Nephron progenitor cell (in vitro differentiated cells): ENCODE data around the gene DARS1.

Source experiments
- DNase-seq: peaks from one replicate; pipeline ENCODE4 v3.0.0; 2021
- H3K27ac Mint-ChIP-seq: 2 replicates; pipeline ENCODE4 v1.8.0; 2021; ENCODE audit warnings: mild to moderate bottlenecking, moderate library complexity, mixed read lengths
- H3K27me3 Mint-ChIP-seq: 2 replicates; pipeline ENCODE4 v1.8.0; 2021; ENCODE audit warnings: mild to moderate bottlenecking, low read depth, mixed read lengths; ENCODE audit not compliant: poor library complexity
- H3K36me3 Mint-ChIP-seq: 2 replicates; pipeline ENCODE4 v1.8.0; 2021; ENCODE audit warnings: low read depth, mixed read lengths
- H3K4me1 Mint-ChIP-seq: 2 replicates; pipeline ENCODE4 v1.8.0; 2021; ENCODE audit warnings: mixed read lengths
- H3K4me3 Mint-ChIP-seq: 2 replicates; pipeline ENCODE4 v1.8.0; 2021; ENCODE audit warnings: mild to moderate bottlenecking, moderate library complexity, mixed read lengths
- H3K9me3 Mint-ChIP-seq: 2 replicates; pipeline ENCODE4 v1.8.0; 2021; ENCODE audit warnings: mild to moderate bottlenecking, moderate library complexity, mixed read lengths
- TF ChIP-seq, protein P1 (sequence below): fragments of 200-600 bp; sonication (generic); IDR thresholded peaks from 2 replicates; pipeline ENCODE4 v1.5.0; 2021; ENCODE audit warnings: antibody characterized with exemption

Gene DARS1

DNA sequence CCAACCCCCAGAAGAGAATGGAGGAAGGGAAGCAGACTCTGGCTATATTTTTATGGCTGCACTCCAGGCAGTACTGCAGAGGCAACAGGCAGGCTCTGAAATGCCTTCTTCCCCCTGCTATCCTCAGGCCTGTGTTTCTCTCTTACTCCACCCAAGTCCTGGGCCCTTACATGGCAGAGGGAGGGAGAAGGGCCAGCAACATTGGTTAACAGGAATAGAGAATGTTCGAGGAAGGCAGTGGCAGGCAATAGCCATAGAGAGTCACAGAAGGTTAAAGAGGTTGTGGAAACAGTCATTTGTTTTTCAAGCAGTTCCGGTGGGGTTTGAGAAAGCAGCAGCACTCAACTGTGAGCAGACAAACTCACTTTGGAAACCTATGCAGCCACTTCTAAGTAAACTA, 15.1 kb upstream of the DARS1 start:
- Mint-ChIP-seq H3K4me1 (peaks cover 58% of the 10 kb centered on the region), H3K36me3 (peaks cover 20% of the 10 kb centered on the region), H3K9me3 (peaks cover 6% of the 10 kb centered on the region), H3K4me3 (no peak overlapping the region), H3K27me3 (peaks cover 3% of the 10 kb centered on the region), H3K27ac (peak overlapping the region; percentile 86)
- TF ChIP-seq, protein P1, sequence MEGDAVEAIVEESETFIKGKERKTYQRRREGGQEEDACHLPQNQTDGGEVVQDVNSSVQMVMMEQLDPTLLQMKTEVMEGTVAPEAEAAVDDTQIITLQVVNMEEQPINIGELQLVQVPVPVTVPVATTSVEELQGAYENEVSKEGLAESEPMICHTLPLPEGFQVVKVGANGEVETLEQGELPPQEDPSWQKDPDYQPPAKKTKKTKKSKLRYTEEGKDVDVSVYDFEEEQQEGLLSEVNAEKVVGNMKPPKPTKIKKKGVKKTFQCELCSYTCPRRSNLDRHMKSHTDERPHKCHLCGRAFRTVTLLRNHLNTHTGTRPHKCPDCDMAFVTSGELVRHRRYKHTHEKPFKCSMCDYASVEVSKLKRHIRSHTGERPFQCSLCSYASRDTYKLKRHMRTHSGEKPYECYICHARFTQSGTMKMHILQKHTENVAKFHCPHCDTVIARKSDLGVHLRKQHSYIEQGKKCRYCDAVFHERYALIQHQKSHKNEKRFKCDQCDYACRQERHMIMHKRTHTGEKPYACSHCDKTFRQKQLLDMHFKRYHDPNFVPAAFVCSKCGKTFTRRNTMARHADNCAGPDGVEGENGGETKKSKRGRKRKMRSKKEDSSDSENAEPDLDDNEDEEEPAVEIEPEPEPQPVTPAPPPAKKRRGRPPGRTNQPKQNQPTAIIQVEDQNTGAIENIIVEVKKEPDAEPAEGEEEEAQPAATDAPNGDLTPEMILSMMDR = no peak
- DNase-seq = no peak

DNA sequence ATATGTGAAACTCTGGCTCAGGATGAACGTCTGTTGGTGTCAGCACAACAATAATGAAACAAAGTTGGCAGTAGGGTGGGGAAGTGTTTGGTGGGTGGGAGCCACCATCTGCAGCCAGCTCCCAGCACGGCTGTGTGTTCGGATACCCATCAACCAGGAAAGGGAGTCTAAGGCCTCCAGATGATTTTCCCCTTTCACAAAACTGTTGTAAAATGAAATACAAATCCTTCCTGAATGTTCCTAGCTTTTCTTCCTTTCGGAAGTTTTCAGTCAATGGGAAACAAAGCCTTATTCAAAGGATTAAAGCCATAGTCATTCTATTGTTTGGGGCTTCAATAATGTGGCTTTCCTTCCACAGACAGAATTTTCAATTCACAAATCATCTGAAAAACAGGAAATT, 14.5 kb upstream of the DARS1 start:
- H3K27me3 Mint-ChIP-seq = peaks cover 2% of the 10 kb centered on the region
- H3K4me1 Mint-ChIP-seq = peaks cover 53% of the 10 kb centered on the region
- H3K9me3 Mint-ChIP-seq = peaks cover 4% of the 10 kb centered on the region
- no peak for DNase-seq
- H3K27ac Mint-ChIP-seq = peak overlapping the region; percentile 69
- TF ChIP-seq, protein P1 = no peak
- H3K4me3 Mint-ChIP-seq = no peak overlapping the region
- peaks cover 17% of the 10 kb centered on the region for H3K36me3 Mint-ChIP-seq

DNA sequence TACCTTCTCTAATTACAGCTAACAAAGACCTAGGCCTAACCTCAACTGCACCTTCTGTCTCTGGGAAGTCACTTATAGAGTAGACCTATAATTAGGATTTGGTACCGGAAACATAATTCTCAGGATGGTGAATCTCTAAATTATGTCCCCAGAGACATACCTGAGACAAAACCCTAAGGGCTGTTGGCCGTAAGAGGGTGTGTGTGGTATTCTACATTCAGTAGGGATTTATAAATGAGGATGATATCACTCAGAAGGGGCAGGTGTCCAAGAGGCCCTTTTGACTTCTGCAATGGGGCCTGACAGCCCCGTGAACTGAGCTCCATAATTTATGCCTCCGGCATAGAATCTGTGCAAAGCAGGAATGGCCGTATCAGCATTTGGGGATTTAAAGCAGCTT, 13.5 kb upstream of the DARS1 start:
- H3K9me3 Mint-ChIP-seq = no peaks in the 10 kb centered on the region
- TF ChIP-seq, protein P1 = no peak
- DNase-seq = no peak
- H3K27ac Mint-ChIP-seq = no peak overlapping the region
- no peak overlapping the region for H3K4me3 Mint-ChIP-seq
- no peaks in the 10 kb centered on the region for H3K27me3 Mint-ChIP-seq
- H3K4me1 Mint-ChIP-seq = peaks cover 48% of the 10 kb centered on the region
- peaks cover 9% of the 10 kb centered on the region for H3K36me3 Mint-ChIP-seq

DNA sequence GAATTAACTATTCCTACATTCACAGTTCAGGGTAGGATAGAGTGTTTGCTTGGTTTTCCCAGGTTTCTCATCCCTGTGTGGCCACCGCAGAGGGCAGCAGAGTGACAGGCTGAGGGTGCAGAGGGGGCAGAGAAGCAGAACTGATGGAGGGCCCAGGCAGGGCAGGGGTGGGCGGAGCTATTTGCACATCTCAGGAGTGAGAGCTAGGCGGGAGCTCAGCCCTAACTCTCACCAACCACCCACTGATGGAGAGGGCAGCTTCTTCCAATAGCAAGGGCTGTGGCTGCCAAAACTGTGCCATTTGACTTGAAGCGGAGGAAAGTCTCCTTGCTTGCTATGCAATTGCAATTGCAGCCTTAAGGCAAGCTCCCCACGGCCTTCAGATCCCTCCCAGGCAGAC, 12.0 kb upstream of the DARS1 start:
- no peak overlapping the region for H3K4me3 Mint-ChIP-seq
- TF ChIP-seq, protein P1 = peak; percentile 38
- DNase-seq = peak; percentile 82
- H3K27me3 Mint-ChIP-seq = no peaks in the 10 kb centered on the region
- peak overlapping the region; percentile 26 for H3K27ac Mint-ChIP-seq
- H3K36me3 Mint-ChIP-seq = peaks cover 4% of the 10 kb centered on the region
- H3K9me3 Mint-ChIP-seq = no peaks in the 10 kb centered on the region
- peaks cover 45% of the 10 kb centered on the region for H3K4me1 Mint-ChIP-seq

DNA sequence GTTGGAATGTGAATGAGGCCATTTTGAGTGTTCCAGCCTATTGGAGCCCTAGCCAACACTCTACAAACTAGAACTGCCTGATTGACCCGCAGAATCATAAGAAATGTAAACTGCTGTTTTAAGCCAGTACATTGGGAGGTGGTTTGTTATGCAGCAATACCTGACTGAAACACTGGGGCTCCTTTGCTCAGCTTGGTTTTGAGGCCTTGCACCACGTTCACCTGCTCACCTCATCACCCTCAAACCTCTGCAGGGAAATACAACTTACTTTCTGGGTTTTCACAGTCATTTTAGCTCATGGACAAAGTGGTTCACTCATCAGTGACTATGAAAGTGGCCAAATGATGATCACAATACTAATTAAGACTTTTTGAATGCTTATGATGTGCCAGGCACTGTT, 10.9 kb upstream of the DARS1 start:
- H3K4me3 Mint-ChIP-seq = no peak overlapping the region
- H3K27ac Mint-ChIP-seq = no peak overlapping the region
- H3K36me3 Mint-ChIP-seq = peaks cover 5% of the 10 kb centered on the region
- H3K4me1 Mint-ChIP-seq = peaks cover 42% of the 10 kb centered on the region
- H3K27me3 Mint-ChIP-seq = peaks cover 3% of the 10 kb centered on the region
- H3K9me3 Mint-ChIP-seq = no peaks in the 10 kb centered on the region
- TF ChIP-seq, protein P1 = no peak
- no peak for DNase-seq

DNA sequence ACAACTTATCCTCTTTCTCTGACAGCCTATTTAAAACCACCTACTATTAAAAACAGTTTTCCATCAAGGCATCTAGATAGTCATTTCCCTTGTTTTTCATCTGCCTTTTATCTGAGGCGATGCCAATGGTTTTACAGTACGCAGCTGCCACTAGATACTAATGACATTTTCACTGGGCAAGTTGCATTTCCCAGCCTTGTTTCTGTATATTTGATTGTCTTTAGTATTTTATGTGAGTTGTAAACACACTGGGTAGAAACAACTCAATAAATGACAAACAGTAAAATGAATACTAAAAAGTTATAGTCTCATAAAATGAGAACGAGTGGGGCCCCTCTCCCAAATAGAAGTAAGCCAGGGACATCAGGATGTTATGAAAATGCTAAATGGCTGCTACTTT, 8.9 kb upstream of the DARS1 start:
- Mint-ChIP-seq H3K27me3 (peaks cover 6% of the 10 kb centered on the region), H3K4me1 (peaks cover 23% of the 10 kb centered on the region), H3K27ac (no peak overlapping the region), H3K36me3 (peaks cover 15% of the 10 kb centered on the region), H3K9me3 (no peaks in the 10 kb centered on the region), H3K4me3 (no peak overlapping the region)
- TF ChIP-seq, protein P1 = no peak
- no peak for DNase-seq
